Measurements from ENCODE around the gene RERE. TPM values are rescaled to one million over a fixed set of nuclear protein-coding genes. Genes with fewer than 3 reads are reported as not detected.

The RERE gene
- total RNA-seq, 1 experiment from 2014 or later = 217 TPM

DNA sequence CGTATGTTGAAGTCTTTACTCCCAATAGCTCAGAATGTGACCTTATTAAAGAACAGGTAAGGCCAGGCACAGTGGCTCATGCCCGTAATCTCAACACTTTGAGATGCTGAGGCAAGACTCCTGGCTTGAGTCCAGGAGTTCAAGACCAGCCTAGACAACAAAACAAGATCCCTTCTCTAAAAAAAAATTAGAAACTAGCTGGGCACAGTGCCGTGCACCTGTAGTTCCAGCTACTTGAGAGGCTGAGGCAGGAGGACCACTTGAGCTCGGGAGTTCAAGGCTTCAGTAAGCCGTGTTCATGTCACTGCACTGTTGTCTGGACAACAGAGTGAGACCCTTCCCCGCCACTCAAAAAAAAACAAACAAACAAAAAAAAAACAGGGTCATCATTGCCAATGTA is 171.3 kb downstream of the RERE start:
- in situ Hi-C loops (cut with HindIII; ENCODE audit: low pct_unique_long_range_greater_than_20kb, low sequenced_read_pairs) (no loop called here), intact Hi-C loops (cut with micrococcal nuclease; ENCODE audit: unreplicated experiment) (no loop called here)
- ChIA-PET POLR2A (interaction anchor here (0.6 kb wide), 2 partner anchors 169 to 1564 kb away, joined by 3 to 4 read pairs; partner anchors contain the start of gene KIF1B), CTCF (no interaction called here)
- H3K36me3 ChIP-seq (ENCODE audit: control insufficient read depth, insufficient read depth, low read length) = peaks cover 4% of the 10 kb centered on the region; the same call in 1 of the 2 replicates
- no peaks in the 10 kb centered on the region for H3K27me3 ChIP-seq (ENCODE audit: control insufficient read depth, insufficient read depth, low read length)
- H3K4me1 ChIP-seq (ENCODE audit: control insufficient read depth, insufficient read depth, low read length) = peaks cover 14% of the 10 kb centered on the region
- ATAC-seq = no peak
- TF ChIP-seq POLR2AphosphoS5 (IDR thresholded peaks at IDR 0.05; ENCODE audit: low read depth, low read length) = no peak
- H3K4me3 ChIP-seq (ENCODE audit: low read depth in 2 of 2, low read length in 2 of 2) = no peak overlapping the region
- no peak overlapping the region for H3K27ac ChIP-seq (ENCODE audit: low read length)
- no peaks in the 10 kb centered on the region for H3K9me3 ChIP-seq (ENCODE audit: control insufficient read depth, insufficient read depth, low read depth, low read length)
- no TSS peak for BruUV-seq (replicated peaks)
- DNase-seq (ENCODE audit: low read depth, low spot score) = no peak

DNA sequence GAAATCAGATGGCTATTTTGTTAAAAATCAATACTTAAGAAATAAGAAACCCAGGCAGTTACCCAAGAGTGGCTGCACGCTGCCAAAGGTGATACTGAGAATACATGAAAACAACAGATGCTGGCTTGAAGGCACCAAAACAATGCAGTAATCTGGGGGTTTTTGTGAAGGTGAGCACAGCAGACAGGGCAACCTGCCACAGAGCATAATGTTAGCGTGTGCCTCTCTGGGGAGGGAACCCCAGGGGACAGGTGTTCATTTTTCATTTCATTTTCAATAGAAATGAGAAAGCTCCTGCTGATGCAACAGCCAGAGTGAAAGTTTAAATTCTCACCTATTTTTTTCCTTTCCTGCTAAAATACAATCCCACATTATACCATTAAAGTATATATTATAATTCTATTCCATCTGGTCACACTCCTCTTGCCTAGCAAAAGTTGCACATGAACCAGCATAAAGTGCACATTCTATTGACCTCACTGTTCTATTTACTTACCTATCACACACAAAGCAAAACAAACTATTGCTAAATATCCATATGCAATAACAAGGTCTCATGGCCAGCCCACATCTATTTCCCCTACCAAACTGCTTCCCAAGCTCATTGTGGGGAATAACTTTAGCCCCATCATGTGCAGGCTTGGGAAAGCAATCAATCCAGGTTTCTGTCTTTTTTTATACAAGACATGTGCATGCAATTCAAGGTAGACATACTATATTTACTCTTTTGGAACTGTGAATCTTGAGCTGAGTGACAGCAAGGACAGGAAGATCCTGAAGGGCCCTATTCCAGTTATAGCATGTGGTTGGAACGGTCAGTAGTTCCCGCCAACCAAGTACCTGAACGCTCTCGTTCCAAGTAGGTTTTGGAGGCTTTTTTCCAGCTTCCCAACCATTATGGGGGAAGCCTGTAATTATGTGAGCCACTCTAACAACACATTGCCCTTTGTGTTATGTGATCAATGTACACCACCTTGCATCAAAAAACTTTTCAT is 173.6 kb downstream of the RERE start:
- no peak for DNase-seq (ENCODE audit: low read depth, low spot score)
- ATAC-seq = no peak
- no TSS peak for BruUV-seq (replicated peaks)

GRCh38 chr1:8642114-8642513 is 175.3 kb downstream of the RERE start:
- peaks cover 10% of the 10 kb centered on the region for H3K4me1 ChIP-seq (ENCODE audit: control insufficient read depth, insufficient read depth, low read length)
- H3K36me3 ChIP-seq (ENCODE audit: control insufficient read depth, insufficient read depth, low read length) = peaks cover 4% of the 10 kb centered on the region; the same call in 1 of the 2 replicates
- H3K9me3 ChIP-seq (ENCODE audit: control insufficient read depth, insufficient read depth, low read depth, low read length) = no peaks in the 10 kb centered on the region
- in situ Hi-C loops (cut with HindIII; ENCODE audit: low pct_unique_long_range_greater_than_20kb, low sequenced_read_pairs) = no loop called here
- TSS peak; percentile 5 for BruUV-seq (replicated peaks)
- TF ChIP-seq, protein P1, sequence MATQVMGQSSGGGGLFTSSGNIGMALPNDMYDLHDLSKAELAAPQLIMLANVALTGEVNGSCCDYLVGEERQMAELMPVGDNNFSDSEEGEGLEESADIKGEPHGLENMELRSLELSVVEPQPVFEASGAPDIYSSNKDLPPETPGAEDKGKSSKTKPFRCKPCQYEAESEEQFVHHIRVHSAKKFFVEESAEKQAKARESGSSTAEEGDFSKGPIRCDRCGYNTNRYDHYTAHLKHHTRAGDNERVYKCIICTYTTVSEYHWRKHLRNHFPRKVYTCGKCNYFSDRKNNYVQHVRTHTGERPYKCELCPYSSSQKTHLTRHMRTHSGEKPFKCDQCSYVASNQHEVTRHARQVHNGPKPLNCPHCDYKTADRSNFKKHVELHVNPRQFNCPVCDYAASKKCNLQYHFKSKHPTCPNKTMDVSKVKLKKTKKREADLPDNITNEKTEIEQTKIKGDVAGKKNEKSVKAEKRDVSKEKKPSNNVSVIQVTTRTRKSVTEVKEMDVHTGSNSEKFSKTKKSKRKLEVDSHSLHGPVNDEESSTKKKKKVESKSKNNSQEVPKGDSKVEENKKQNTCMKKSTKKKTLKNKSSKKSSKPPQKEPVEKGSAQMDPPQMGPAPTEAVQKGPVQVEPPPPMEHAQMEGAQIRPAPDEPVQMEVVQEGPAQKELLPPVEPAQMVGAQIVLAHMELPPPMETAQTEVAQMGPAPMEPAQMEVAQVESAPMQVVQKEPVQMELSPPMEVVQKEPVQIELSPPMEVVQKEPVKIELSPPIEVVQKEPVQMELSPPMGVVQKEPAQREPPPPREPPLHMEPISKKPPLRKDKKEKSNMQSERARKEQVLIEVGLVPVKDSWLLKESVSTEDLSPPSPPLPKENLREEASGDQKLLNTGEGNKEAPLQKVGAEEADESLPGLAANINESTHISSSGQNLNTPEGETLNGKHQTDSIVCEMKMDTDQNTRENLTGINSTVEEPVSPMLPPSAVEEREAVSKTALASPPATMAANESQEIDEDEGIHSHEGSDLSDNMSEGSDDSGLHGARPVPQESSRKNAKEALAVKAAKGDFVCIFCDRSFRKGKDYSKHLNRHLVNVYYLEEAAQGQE (IDR thresholded peaks at IDR 0.05; ENCODE audit: insufficient read depth in 1 of 2, low read depth in 2 of 2, low read length in 1 of 2) = no peak
- no peak for TF ChIP-seq TCF7L2 (IDR thresholded peaks at IDR 0.05; ENCODE audit: low read depth, low read length)
- TF ChIP-seq, protein P2, sequence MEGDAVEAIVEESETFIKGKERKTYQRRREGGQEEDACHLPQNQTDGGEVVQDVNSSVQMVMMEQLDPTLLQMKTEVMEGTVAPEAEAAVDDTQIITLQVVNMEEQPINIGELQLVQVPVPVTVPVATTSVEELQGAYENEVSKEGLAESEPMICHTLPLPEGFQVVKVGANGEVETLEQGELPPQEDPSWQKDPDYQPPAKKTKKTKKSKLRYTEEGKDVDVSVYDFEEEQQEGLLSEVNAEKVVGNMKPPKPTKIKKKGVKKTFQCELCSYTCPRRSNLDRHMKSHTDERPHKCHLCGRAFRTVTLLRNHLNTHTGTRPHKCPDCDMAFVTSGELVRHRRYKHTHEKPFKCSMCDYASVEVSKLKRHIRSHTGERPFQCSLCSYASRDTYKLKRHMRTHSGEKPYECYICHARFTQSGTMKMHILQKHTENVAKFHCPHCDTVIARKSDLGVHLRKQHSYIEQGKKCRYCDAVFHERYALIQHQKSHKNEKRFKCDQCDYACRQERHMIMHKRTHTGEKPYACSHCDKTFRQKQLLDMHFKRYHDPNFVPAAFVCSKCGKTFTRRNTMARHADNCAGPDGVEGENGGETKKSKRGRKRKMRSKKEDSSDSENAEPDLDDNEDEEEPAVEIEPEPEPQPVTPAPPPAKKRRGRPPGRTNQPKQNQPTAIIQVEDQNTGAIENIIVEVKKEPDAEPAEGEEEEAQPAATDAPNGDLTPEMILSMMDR (IDR thresholded peaks at IDR 0.05) = no peak
- TF ChIP-seq SIN3A (IDR thresholded peaks at IDR 0.05; ENCODE audit: borderline replicate concordance, insufficient read depth, low read depth, low read length) = no peak
- TF ChIP-seq POLR2AphosphoS5 (IDR thresholded peaks at IDR 0.05; ENCODE audit: low read depth, low read length) = no peak
- no peaks in the 10 kb centered on the region for H3K27me3 ChIP-seq (ENCODE audit: control insufficient read depth, insufficient read depth, low read length)
- no peak overlapping the region for H3K27ac ChIP-seq (ENCODE audit: low read length)
- CTCF ChIA-PET = no interaction called here
- POLR2A ChIA-PET = no interaction called here
- DNase-seq (ENCODE audit: low read depth, low spot score) = no peak
- intact Hi-C loops (cut with micrococcal nuclease; ENCODE audit: unreplicated experiment) = no loop called here
- no peak overlapping the region for H3K4me3 ChIP-seq (ENCODE audit: low read depth in 2 of 2, low read length in 2 of 2)
- ATAC-seq = no peak

More for the DNA sequence above, 173.6 kb downstream of the RERE start:
- POLR2A ChIA-PET = no interaction called here
- CTCF ChIA-PET = interaction anchor here (1.3 kb wide), 1 partner anchor 28 kb away, joined by 4 read pairs; no protein-coding TSS in a partner anchor
- no peak overlapping the region for H3K4me3 ChIP-seq (ENCODE audit: low read depth in 2 of 2, low read length in 2 of 2)
- peaks cover 4% of the 10 kb centered on the region; the same call in 1 of the 2 replicates for H3K36me3 ChIP-seq (ENCODE audit: control insufficient read depth, insufficient read depth, low read length)
- no peaks in the 10 kb centered on the region for H3K27me3 ChIP-seq (ENCODE audit: control insufficient read depth, insufficient read depth, low read length)
- in situ Hi-C loops (cut with HindIII; ENCODE audit: low pct_unique_long_range_greater_than_20kb, low sequenced_read_pairs) (no loop called here), intact Hi-C loops (cut with micrococcal nuclease; ENCODE audit: unreplicated experiment) (no loop called here)
- peaks cover 12% of the 10 kb centered on the region for H3K4me1 ChIP-seq (ENCODE audit: control insufficient read depth, insufficient read depth, low read length)
- no peaks in the 10 kb centered on the region for H3K9me3 ChIP-seq (ENCODE audit: control insufficient read depth, insufficient read depth, low read depth, low read length)
- no peak overlapping the region for H3K27ac ChIP-seq (ENCODE audit: low read length)
- no peak for TF ChIP-seq SIN3A (IDR thresholded peaks at IDR 0.05; ENCODE audit: borderline replicate concordance, insufficient read depth, low read depth, low read length)
- no peak for TF ChIP-seq POLR2AphosphoS5 (IDR thresholded peaks at IDR 0.05; ENCODE audit: low read depth, low read length)

Measured in Panc1 (cell line).